GM19438 (cell line): ENCODE measurements around the gene PLEKHJ1.

Source experiments
- ATAC-seq: cut with Tn5 transposase; IDR thresholded peaks from one replicate; pipeline ENCODE4 v1.9.1; 2021; ENCODE audit warnings: low read depth; ENCODE audit not compliant: unreplicated experiment

Gene PLEKHJ1

GRCh38 chr19:2251106-2252054 lies 15.3 kb upstream of the PLEKHJ1 start:
- no peak for ATAC-seq

GRCh38 chr19:2250766-2251105 lies 14.6 kb upstream of the PLEKHJ1 start:
- ATAC-seq = no peak

GRCh38 chr19:2249880-2250765 lies 14.0 kb upstream of the PLEKHJ1 start:
- ATAC-seq = no peak

GRCh38 chr19:2249010-2249866 lies 13.1 kb upstream of the PLEKHJ1 start, which contains the start of gene AMH:
Gene AMH, plus strand, starts transcription at chr19:2249323. Its CDS starts 10 bp downstream, at chr19:2249333.
- no peak for ATAC-seq

GRCh38 chr19:2248136-2249009 lies 12.2 kb upstream of the PLEKHJ1 start:
- no peak for ATAC-seq

GRCh38 chr19:2247433-2248101 lies 11.4 kb upstream of the PLEKHJ1 start:
- ATAC-seq = no peak

- ATAC-seq = no peak
These were observed 10.8 kb upstream of the PLEKHJ1 start for GRCh38 chr19:2246801-2247361.

GRCh38 chr19:2246014-2246620 lies 10.0 kb upstream of the PLEKHJ1 start:
- ATAC-seq = no peak

GRCh38 chr19:2245273-2245672 lies 9.1 kb upstream of the PLEKHJ1 start:
- ATAC-seq = no peak

- no peak for ATAC-seq
These were observed 8.4 kb upstream of the PLEKHJ1 start for GRCh38 chr19:2244486-2244885.

- ATAC-seq = no peak
These were observed 7.9 kb upstream of the PLEKHJ1 start for GRCh38 chr19:2244125-2244411.

- no peak for ATAC-seq
These were observed 7.4 kb upstream of the PLEKHJ1 start for GRCh38 chr19:2243274-2244124.

- ATAC-seq = no peak
These were observed 6.7 kb upstream of the PLEKHJ1 start for GRCh38 chr19:2242816-2243215.

- ATAC-seq = no peak
These were observed 6.0 kb upstream of the PLEKHJ1 start for GRCh38 chr19:2242092-2242537.

- ATAC-seq = no peak
These were observed 5.0 kb upstream of the PLEKHJ1 start for GRCh38 chr19:2240881-2241760.
